Measurements from ENCODE around the gene BNC2.

BNC2 gene

DNA sequence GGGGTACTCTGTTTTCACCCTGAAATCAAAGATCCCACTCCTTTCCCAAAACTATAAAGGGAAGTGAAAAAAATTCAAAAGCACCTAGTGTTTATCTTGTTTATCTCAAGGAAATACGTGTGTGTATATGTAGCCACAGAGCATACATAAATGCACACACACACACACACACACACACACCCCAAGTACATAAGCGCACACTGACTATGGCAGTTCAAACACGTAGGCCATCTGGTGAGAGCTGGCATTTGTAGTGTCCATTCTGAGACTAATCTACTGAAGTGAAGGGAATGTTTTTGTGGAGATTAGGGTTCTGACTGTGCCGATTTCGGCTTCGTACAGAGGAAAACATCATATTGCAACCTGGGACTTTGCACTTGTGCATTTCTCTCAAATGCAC lies 451.7 kb downstream of the BNC2 start:
- Mint-ChIP-seq H3K4me3 (no peak overlapping the region), H3K27me3 (no peaks in the 10 kb centered on the region), H3K27ac (no peak overlapping the region), H3K4me1 (no peaks in the 10 kb centered on the region), H3K9me3 (no peaks in the 10 kb centered on the region)
- no peak for DNase-seq
- no peak for ATAC-seq

DNA sequence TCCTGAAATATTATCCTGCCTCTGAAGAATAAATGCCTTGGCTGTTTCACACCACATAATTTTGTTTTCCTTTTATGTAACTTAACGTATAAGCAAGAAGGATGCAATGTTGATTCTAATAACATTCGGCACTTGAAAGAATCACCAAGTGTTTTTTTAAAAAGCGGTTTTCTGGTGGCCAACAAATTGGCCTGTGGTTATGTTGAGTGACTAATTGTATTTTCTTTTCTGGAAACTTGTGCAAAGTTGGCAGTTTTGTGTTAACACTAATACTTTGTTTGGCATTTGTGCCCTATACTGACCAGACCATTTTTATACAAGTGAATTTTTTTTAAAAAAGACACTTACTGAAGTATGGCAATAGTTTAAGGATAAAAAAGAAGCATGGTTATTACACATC lies 452.7 kb downstream of the BNC2 start:
- ATAC-seq = no peak
- no peaks in the 10 kb centered on the region for H3K4me1 Mint-ChIP-seq
- DNase-seq = no peak
- H3K9me3 Mint-ChIP-seq = no peaks in the 10 kb centered on the region
- no peaks in the 10 kb centered on the region for H3K27me3 Mint-ChIP-seq
- H3K4me3 Mint-ChIP-seq = no peak overlapping the region
- H3K27ac Mint-ChIP-seq = no peak overlapping the region

GRCh38 chr9:16417161-16417560 lies 453.3 kb downstream of the BNC2 start:
- Mint-ChIP-seq H3K27ac (no peak overlapping the region), H3K4me3 (no peak overlapping the region)
- no peak for ATAC-seq

DNA sequence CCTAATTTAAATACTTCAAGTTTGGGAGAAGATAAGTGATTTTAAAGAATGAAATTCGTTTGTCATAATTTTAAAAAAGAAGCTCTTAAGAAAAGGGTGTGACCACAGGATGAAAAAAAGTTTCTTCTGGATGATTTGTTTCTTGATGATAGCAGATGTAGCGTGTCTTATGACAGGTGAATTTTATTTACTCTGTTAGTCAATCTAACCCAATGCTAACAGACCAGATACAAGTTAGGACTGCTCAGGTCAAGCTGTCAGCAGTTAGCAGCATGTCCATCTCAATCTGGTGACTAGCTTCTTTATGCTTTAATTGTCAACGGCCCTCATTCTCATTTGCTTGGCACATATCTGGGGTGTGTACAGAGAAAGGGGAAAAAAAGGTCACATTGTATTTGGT lies 456.0 kb downstream of the BNC2 start:
- ATAC-seq (no peak), DNase-seq (no peak)
- peaks cover 11% of the 10 kb centered on the region for H3K27me3 Mint-ChIP-seq

More at GRCh38 chr9:16417161-16417560, 453.3 kb downstream of the BNC2 start:
- H3K9me3 Mint-ChIP-seq = no peaks in the 10 kb centered on the region
- no peak for DNase-seq
- no peaks in the 10 kb centered on the region for H3K4me1 Mint-ChIP-seq
- no peaks in the 10 kb centered on the region for H3K27me3 Mint-ChIP-seq

GRCh38 chr9:16413509-16414016 lies 456.9 kb downstream of the BNC2 start:
- Mint-ChIP-seq H3K27ac (no peak overlapping the region), H3K27me3 (peaks cover 11% of the 10 kb centered on the region), H3K4me3 (no peak overlapping the region), H3K4me1 (no peaks in the 10 kb centered on the region), H3K9me3 (no peaks in the 10 kb centered on the region)
- ATAC-seq = no peak
- no peak for DNase-seq

More for the DNA sequence above, 456.0 kb downstream of the BNC2 start:
- Mint-ChIP-seq H3K4me3 (no peak overlapping the region), H3K27ac (no peak overlapping the region), H3K4me1 (no peaks in the 10 kb centered on the region), H3K9me3 (no peaks in the 10 kb centered on the region)

GRCh38 chr9:16412740-16413139 lies 457.7 kb downstream of the BNC2 start:
- H3K27me3 Mint-ChIP-seq = peaks cover 11% of the 10 kb centered on the region
- DNase-seq = no peak
- H3K9me3 Mint-ChIP-seq = no peaks in the 10 kb centered on the region
- no peak overlapping the region for H3K4me3 Mint-ChIP-seq
- ATAC-seq = no peak
- H3K4me1 Mint-ChIP-seq = no peaks in the 10 kb centered on the region
- H3K27ac Mint-ChIP-seq = no peak overlapping the region

DNA sequence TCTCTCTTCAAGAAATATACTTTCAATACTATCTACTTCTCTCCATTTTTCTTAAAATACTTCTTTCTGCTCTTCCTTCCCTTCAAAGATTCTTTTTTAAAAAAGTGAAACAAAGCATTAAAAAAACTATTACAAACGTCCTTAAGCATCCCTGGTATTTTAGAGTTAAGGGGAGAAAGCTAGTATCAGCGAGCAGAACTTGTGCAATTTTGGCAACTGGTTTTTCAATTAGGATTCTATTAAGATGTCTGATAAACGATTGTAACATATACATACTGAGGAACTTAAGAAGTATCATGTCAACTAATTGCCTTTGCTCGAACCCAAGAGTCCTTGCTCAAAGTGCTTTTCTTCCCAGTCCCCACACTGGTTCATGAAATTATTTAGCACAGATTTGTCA lies 459.2 kb downstream of the BNC2 start:
- Mint-ChIP-seq H3K9me3 (no peaks in the 10 kb centered on the region), H3K27me3 (peaks cover 11% of the 10 kb centered on the region), H3K4me3 (no peak overlapping the region), H3K4me1 (no peaks in the 10 kb centered on the region), H3K27ac (no peak overlapping the region)
- DNase-seq (no peak), ATAC-seq (no peak)

- Mint-ChIP-seq H3K4me3 (no peak overlapping the region), H3K9me3 (no peaks in the 10 kb centered on the region), H3K27me3 (peaks cover 11% of the 10 kb centered on the region), H3K4me1 (no peaks in the 10 kb centered on the region), H3K27ac (peak overlapping the region in 1 of 2 donors; percentile 8)
- no peak for ATAC-seq
- DNase-seq = no peak
These were observed 459.7 kb downstream of the BNC2 start for GRCh38 chr9:16410601-16411280.

DNA sequence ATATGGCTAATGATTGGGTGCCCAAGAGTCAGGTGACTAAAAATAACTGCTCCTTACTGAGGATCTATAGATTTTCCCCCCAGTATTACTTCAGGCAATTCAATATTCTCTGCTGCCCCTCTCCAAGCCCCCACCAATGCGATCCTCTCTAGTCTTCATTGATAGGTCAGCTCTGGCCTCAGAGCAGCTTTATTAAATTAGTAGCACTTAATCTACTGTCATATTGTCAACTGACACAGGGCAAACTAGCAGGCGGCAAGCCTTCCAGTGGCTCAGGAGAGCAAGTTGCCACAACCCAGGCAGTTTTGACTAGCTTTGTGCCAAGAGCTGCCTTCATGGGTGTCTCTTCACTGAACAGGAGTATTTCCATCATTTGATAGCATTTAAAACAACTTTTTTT lies 462.9 kb downstream of the BNC2 start:
- Mint-ChIP-seq H3K27ac (peak overlapping the region in 1 of 2 donors; percentile 67), H3K9me3 (no peaks in the 10 kb centered on the region), H3K4me1 (no peaks in the 10 kb centered on the region), H3K4me3 (no peak overlapping the region), H3K27me3 (peaks cover 11% of the 10 kb centered on the region)
- DNase-seq (no peak), ATAC-seq (no peak)

GRCh38 chr9:16406526-16407225 lies 463.8 kb downstream of the BNC2 start:
- Mint-ChIP-seq H3K4me1 (no peaks in the 10 kb centered on the region), H3K27ac (no peak overlapping the region), H3K4me3 (no peak overlapping the region), H3K27me3 (peaks cover 11% of the 10 kb centered on the region), H3K9me3 (no peaks in the 10 kb centered on the region)
- ATAC-seq = no peak
- no peak for DNase-seq

- Mint-ChIP-seq H3K27ac (no peak overlapping the region), H3K27me3 (peaks cover 12% of the 10 kb centered on the region), H3K4me3 (no peak overlapping the region), H3K4me1 (no peaks in the 10 kb centered on the region), H3K9me3 (no peaks in the 10 kb centered on the region)
- ATAC-seq (no peak), DNase-seq (no peak)
These were observed 465.0 kb downstream of the BNC2 start for GRCh38 chr9:16405421-16405820.

GRCh38 chr9:16401701-16402100 lies 468.8 kb downstream of the BNC2 start:
- Mint-ChIP-seq H3K9me3 (no peaks in the 10 kb centered on the region), H3K27me3 (peaks cover 7% of the 10 kb centered on the region), H3K4me1 (no peaks in the 10 kb centered on the region), H3K4me3 (no peak overlapping the region), H3K27ac (no peak overlapping the region)
- DNase-seq = no peak
- ATAC-seq = no peak

DNA sequence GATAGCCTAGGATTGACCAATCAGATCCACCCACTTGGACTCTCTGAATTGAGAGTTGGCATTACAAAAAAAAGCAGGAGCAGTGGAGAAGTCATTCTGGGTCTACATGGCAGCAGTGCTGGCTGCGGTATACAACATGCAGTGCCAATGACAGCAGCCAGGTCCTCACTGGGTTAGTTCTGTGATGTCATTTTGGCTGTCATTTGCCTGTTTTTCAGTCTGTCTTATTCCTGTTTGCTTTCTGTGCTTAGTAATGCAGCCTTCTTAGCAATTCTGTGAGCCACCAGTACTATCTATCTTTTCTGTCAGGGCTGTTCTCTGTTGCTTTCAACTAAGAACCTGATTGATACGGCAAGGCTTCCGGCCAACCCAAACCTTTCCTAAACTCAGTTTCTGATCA lies 471.8 kb downstream of the BNC2 start:
- Mint-ChIP-seq H3K9me3 (peaks cover 0 to 7% of the 10 kb centered on the region in 2 donors), H3K27me3 (peaks cover 7% of the 10 kb centered on the region), H3K4me1 (no peaks in the 10 kb centered on the region), H3K4me3 (no peak overlapping the region), H3K27ac (no peak overlapping the region)
- ATAC-seq = no peak
- no peak for DNase-seq

- H3K27me3 Mint-ChIP-seq = peaks cover 6% of the 10 kb centered on the region
- DNase-seq (no peak), ATAC-seq (no peak)
- H3K9me3 Mint-ChIP-seq = peaks cover 0 to 7% of the 10 kb centered on the region in 2 donors
- H3K4me1 Mint-ChIP-seq = no peaks in the 10 kb centered on the region
- H3K4me3 Mint-ChIP-seq = no peak overlapping the region
- no peak overlapping the region for H3K27ac Mint-ChIP-seq
These were observed 474.1 kb downstream of the BNC2 start for GRCh38 chr9:16396389-16396788.

DNA sequence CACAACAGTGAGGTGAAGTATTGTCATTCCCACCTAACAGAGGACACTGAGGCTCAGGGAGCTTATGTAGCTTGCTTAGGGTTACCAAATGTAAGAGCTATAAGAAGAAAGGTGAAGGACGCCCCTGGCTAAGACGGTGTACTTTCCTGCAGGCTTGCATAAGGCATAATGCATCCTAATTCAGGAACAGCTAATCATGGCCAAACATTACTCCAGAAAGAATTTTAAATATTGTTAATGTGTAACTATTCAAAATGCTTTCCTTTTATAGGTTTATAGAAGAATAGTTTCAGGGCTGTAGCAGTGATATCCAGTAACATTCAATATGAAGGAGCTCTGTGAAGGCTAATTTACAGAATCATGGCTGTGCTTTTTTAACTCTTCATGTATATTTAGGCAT lies 479.1 kb downstream of the BNC2 start:
- Mint-ChIP-seq H3K4me3 (no peak overlapping the region), H3K27me3 (no peaks in the 10 kb centered on the region), H3K4me1 (no peaks in the 10 kb centered on the region), H3K9me3 (peaks cover 0 to 15% of the 10 kb centered on the region in 2 donors), H3K27ac (no peak overlapping the region)
- DNase-seq (no peak), ATAC-seq (no peak)

GRCh38 chr9:16387382-16387781 lies 483.1 kb downstream of the BNC2 start:
- H3K27ac Mint-ChIP-seq = peak overlapping the region in 1 of 2 donors; percentile 20

DNA sequence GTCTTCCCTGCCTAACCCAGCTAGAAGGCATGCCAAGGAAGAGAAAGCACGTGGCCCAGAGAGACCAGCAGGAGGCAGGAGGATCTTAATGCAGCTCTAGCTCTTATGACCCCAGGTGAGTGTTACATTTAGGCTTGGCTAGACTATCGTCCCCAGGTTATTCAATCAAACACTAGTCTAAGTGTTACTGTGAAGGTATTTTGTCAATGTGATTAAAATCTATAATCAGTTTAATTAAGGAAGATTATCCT lies 483.7 kb downstream of the BNC2 start:
- Mint-ChIP-seq H3K4me1 (no peaks in the 10 kb centered on the region), H3K9me3 (peaks cover 0 to 8% of the 10 kb centered on the region in 2 donors), H3K27me3 (peaks cover 8% of the 10 kb centered on the region), H3K27ac (no peak overlapping the region), H3K4me3 (no peak overlapping the region)
- no peak for DNase-seq
- ATAC-seq = no peak

More at GRCh38 chr9:16387382-16387781, 483.1 kb downstream of the BNC2 start:
- H3K27me3 Mint-ChIP-seq = peaks cover 8% of the 10 kb centered on the region
- H3K4me3 Mint-ChIP-seq = no peak overlapping the region
- ATAC-seq (no peak), DNase-seq (no peak)
- H3K9me3 Mint-ChIP-seq = peaks cover 0 to 8% of the 10 kb centered on the region in 2 donors
- no peaks in the 10 kb centered on the region for H3K4me1 Mint-ChIP-seq
